Stimulated activated CD8-positive, alpha-beta memory T cell treated with anti-CD3 and anti-CD28 coated beads, Interleukin-2, amount 100 ng/mL, for 48 hours (primary cell): ENCODE data around the gene EPB41L5.
"Not testable (repeated sequence)": the region's sequence is repeated elsewhere in the genome, so short reads cannot be mapped to it uniquely, and the experiment has no call there.

ENCODE experiments used
- DNase-seq, 2 donors: peaks; one replicate each; pipeline ENCODE4 v3.0.0-alpha.2; 2020; ENCODE audit warnings: low read depth in 2 of 2

The EPB41L5 gene

DNA sequence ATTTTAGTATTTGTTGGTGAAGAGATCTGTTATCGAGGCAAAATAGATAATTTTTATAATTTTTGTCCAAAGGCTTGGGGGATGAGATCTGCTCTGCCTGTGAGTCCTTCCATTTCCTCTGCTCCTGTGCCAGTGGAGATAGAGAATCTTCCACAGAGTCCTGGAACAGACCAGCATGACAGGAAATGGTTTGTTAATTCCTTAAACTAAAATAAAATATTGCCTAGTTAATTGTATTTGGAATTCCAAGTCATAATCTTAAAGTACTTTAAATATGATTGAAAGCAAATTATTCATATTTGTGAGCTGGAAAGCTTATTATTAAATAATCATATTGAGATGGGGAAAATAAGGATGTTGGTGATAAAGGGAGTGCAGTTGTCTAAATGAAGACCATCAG is 87.8 kb downstream of the EPB41L5 start:
- DNase-seq = no peak

DNA sequence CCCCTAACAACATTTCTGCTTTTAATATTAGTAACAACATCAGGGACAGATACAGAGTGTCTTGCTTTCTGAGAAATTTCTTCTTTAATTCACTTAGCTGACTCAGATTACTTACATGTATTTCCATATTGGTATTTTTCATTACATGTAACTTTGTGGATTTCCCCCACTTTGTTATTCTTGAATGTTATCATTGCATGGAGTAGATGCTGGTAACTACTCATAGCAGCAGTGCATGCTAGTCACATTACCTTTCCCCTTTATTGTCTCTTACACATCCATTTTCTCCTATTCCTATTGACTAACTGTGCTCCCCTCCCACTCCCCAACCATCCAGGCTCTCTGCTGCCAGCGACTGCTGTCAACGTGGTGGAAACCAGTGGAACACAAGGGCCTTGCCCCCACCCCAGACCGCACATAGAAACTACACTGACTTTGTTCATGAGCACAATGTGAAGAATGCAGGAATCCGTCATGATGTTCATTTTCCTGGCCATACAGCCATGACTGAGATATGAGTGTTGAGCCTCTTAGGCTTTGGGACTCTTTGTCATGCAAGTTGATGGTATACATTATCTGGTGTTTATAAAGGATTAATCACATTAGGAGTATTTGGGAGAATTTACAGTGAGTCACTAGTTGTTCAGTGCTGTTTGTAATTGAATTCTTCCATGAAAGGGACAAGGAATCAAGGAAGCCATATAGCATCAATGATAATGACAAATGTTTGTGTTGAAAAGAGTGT is 91.0 kb downstream of the EPB41L5 start:
- DNase-seq = no peak

- no peak for DNase-seq
Observed at GRCh38 chr2:120104772-120105171, 91.9 kb downstream of the EPB41L5 start.

DNA sequence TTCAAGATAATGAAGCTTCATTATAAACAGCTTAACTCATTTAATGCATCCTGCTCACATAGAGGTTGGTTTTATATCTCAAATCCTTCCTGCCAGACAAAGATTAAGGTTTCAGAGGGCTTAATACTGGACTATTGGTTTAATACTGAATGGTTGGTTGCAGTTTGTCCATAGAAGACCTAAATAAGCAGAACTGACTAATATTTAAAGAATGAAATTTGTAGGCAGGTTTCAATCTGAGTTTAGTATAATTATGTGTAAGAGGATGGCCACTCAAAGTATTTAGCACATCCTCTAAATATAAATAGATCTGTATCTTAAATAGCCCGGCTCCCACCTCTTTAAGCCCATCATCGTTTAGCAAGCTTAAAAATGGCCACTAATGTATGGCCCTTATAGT is 92.5 kb downstream of the EPB41L5 start:
- no peak for DNase-seq

DNA sequence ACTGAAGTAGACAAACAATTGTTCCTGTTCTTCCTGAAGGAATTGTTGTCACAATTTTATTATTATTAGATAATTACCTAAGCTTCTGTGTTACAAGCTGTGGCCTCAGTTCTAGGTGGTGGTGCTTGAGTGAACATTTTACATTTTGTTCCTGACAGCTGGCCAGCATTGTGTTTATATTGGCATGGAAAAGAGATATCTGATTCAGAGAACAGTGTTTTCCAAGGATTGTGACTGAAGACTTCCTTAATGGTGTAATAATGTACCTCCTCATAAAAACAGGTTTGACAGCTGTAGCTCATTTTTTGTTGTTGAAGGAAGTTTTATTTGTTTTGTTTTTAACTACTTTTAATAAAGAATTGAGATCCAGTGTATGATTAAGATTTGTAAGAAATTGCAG is 95.2 kb downstream of the EPB41L5 start:
- no peak for DNase-seq

GRCh38 chr2:120108749-120109148 is 95.9 kb downstream of the EPB41L5 start:
- no peak for DNase-seq

DNA sequence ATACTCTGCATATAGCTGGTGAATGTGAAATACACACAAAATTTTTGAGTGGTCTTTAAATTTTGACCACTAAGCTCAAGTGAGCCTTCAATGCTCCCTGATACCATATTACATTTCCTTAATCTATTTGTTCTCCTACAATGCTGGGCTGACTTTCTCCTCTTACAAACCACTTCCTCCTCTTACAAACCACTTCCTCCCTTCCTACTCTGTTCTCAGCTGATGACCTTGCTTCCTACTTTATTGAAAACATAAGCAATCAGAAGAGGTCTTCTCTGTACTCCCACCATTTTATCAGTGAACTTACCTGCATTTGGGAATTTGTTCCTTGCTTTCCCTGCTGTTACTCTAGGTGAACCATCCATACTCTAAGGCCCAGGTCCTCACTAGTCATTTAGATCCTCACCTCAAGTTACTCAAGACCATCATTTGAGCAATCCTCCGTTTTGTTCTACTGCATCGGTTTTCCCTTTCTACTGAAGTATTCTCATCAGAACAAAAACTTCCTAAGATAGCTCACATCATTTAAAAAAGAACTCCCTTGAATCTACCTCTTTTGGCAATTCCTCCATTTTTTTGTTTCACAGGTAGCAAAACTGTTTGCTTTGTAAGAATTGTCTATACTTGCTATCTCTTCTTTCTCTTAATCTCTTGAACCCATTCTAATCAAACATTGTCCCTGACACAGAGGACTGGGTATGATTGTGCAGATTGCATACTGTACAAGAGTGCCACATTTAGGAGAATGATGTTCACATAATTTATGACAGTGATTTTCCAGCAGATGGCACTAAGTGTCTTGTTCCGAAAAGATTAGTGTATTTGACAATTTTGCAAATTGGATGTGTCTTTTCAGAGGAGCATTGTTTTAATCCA is 96.5 kb downstream of the EPB41L5 start:
- DNase-seq = no peak

GRCh38 chr2:120110062-120110362 is 97.1 kb downstream of the EPB41L5 start:
- no peak for DNase-seq

GRCh38 chr2:120110507-120110906 is 97.6 kb downstream of the EPB41L5 start:
- DNase-seq = no peak

- DNase-seq = no peak
Observed at GRCh38 chr2:120111193-120111592, 98.3 kb downstream of the EPB41L5 start.

GRCh38 chr2:120118018-120118417 is 105.1 kb downstream of the EPB41L5 start:
- DNase-seq = no peak

GRCh38 chr2:120118471-120118870 is 105.6 kb downstream of the EPB41L5 start:
- DNase-seq = no peak

- DNase-seq = not testable (repeated sequence)
Observed at GRCh38 chr2:120121337-120121736, 108.5 kb downstream of the EPB41L5 start.

GRCh38 chr2:120123090-120123489 is 110.2 kb downstream of the EPB41L5 start:
- DNase-seq = no peak

GRCh38 chr2:120125195-120125594 is 112.3 kb downstream of the EPB41L5 start:
- no peak for DNase-seq

DNA sequence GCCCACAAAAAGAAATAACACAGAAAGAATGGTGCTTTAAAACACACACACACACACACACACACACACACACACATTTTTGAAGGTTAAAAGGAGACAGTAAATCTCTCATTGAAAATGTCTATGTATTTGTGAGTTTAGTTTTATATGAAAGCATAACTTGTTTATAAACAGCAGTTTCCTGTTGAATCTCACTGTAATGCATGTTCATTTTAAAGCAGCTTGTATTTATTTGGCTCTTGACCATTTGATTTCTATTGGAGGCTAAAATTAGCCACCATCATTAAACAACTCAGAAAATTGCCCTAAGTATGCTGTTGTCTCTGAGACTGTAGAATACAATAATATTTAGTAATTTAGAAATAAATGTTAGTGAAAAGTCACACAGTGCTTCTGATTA is 115.3 kb downstream of the EPB41L5 start:
- no peak for DNase-seq

DNA sequence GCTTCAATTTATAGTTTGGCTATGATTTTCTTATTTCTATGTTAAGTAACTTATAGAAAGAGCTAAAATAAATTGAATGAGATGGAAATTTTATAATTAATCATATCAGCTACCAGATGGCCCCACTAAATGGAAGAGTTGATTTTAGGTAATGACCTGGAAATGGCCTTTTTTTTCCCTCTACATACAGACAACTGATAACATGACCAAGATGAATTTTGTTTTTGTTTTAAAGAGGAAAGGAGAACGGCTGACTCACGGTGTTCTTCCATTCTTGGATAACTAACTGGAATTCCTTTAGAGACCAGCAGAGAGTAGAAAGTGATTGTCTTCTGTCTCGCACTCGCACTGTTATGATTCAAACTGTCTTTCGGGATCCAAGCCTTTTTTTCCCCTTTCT is 119.3 kb downstream of the EPB41L5 start:
- no peak for DNase-seq

DNA sequence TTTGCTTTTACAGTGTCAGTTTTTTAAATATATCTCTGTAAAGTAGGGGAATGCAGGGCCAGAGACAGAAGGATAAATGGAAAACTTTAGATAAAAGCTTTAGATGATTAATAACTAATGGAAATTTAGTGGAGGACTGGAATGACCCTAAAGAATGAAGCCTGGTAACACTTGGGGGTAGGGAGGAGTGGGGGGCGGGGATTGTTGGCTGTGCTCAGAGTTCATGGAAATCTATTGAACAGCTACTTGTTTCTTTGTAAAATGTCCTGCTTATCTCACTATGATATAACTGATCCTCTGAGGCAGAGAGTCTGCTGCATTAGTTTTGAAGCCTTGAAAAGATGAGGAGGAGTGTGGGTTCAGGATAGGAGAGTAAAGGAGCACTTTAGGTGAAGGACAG is 119.8 kb downstream of the EPB41L5 start:
- no peak for DNase-seq

DNA sequence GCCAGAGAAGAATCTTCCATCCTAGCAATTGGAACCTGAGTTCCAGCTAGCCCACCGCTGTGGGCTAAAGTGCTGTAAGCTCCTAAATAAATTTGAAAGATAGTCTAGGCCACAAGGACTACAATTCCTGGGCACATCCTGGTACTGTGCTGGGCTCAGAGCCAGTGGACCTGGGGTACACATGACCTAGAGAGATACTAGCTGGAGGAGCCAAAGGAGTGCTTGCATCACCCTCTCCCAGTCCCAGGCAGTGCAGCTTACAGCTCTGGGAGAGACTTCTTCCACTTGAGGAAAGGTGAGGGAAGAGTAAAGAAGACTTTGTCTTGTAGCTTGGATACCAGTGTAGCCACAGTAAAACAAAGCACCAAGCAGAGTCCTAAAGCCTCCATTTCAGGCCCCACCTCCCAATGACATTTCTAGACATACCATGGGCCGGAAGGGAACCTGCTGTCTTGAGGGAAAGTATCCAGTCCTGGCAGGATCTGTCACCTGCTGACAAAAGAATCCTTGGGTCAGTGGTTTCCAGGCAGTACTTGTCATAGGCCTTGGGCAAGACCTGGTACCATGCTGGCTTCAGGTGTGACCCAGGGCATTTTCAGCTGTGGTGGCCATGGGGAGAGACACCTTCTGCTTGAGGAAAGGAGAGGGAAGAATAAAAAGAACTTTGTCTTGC is 120.8 kb downstream of the EPB41L5 start:
- no peak for DNase-seq

GRCh38 chr2:120134263-120134662 is 121.4 kb downstream of the EPB41L5 start:
- no peak for DNase-seq

- not testable (repeated sequence) for DNase-seq
Observed at GRCh38 chr2:120135013-120135412, 122.1 kb downstream of the EPB41L5 start.

- DNase-seq = no peak
Observed at GRCh38 chr2:120140866-120141265, 128.0 kb downstream of the EPB41L5 start.
